Endometrium (tissue), 2 donors: ENCODE data around the gene NT5C3B.
"Not testable (repeated sequence)": the region's sequence is repeated elsewhere in the genome, so short reads cannot be mapped to it uniquely, and the experiment has no call there.

ENCODE experiments used
- FAIRE-seq: peaks from 2 replicates; lab custom pipeline; 2012; peaks lifted over from hg19 to GRCh38; lab: Jason Lieb, UNC
- donor health status: control.
- donor health status: control.

Gene NT5C3B

DNA sequence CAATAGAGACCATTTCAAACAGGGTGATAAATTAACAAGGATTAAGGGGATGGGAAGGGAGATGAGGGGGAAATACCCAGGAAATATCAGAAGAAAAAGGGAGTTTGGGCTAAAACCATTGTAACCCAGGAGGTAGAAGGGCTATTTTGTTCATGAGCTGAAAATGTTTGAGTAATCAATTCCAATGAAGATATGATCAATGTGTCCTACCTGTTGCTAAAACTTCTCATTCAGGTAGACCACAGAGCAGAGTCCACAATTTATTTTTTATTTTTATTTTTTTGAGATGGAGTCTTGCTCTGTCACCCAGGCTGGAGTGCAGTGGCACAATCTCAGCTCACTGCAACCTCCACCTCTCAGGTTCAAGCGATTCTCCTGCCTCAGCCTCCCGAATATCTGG lies 3.4 kb upstream of the NT5C3B start:
- FAIRE-seq = not testable (repeated sequence)

DNA sequence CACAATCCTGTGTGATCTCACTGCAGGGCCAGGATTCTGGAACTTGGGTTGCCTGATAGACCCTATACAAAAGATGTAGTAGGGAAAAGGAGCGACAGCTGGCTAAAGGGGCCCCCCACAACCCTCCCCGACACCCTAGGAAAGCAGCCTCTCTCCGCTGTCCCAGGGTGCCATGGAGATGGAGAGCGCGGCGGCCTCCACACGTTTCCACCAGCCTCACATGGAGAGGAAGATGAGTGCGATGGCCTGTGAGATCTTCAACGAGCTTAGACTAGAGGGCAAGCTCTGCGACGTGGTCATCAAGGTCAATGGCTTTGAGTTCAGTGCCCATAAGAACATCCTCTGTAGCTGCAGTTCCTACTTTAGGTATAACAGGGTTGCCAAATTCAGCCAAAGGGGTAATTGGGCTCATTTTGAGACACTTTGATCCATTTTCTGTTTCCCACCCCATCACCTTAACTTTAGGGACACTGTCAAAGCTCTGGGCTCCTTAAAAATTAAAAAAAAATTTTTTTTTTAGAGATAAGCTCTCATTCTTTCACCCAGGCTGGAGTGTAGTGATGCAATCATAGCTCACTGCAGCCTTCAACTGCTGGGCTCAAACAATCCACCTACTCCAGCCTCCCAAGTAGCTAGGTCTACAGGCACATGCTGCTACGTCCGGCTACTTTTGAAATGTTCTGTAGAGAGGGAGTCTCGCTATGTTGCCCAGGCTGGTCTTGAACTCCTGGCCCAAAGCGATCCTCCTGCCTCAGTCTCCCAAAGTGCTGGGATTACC lies 1.9 kb upstream of the NT5C3B start, which contains the start of gene KLHL10:
Gene KLHL10 (plus strand): TSS at position 65 of the 778 bp plus-strand sequence. CDS start 108 bp downstream, at position 173.
- no peak for FAIRE-seq

DNA sequence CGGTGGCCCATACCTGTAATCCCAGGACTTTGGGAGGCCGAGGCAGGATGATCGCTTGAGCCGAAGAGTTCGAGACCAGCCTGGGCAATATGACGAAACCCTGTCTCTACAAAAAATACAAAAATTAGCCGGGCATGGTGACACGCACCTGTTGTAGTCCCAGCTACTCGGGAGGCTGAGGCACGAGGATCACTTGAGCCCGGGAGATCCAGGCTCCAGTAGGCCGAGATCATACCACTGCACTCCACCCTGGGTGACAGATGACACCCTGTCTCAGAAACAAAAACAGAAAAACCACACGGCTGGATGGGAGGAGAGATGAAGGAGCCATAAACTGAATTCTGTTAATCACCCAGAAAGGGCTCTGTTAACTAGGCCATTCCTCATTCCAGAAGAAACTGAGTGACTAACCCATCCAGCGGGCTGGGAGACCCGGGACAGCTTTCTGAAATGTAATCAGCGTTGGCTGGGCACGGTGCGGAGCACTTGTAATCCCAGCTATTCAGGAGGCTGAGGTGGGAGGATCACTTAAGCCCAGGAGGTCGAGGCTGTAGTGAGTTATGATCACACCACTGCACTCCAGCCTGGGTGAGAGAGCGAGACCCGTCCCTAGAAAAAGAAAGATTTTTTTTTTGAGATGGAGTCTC lies 641 bp upstream of the NT5C3B start:
- no peak for FAIRE-seq

GRCh38 chr17:41835214-41835799 lies 725 bp downstream of the NT5C3B start:
- no peak for FAIRE-seq

- not testable (repeated sequence) for FAIRE-seq
Observed at GRCh38 chr17:41829961-41830360, 6.1 kb downstream of the NT5C3B start.

- no peak for FAIRE-seq
Observed at GRCh38 chr17:41825175-41825845, 10.7 kb downstream of the NT5C3B start.

DNA sequence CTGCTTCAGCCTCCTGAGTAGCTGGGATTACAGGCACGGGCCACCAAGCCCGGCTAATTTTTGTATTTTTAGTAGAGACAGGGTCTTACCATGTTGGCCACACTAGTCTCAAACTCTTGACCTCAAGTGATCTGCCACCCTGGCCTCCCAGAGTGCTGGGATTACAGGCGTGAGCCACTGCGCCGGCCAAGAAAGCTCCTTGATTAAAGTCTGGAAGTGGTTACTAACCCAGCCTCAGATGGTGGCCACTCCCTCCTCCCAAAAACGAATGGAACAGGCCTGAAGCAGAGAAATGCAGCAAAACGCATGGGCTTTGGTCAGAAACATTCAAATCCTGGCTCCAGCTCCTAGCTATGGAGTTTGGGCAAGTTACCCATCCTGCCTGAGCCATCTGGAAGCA lies 11.9 kb downstream of the NT5C3B start:
- FAIRE-seq = no peak

DNA sequence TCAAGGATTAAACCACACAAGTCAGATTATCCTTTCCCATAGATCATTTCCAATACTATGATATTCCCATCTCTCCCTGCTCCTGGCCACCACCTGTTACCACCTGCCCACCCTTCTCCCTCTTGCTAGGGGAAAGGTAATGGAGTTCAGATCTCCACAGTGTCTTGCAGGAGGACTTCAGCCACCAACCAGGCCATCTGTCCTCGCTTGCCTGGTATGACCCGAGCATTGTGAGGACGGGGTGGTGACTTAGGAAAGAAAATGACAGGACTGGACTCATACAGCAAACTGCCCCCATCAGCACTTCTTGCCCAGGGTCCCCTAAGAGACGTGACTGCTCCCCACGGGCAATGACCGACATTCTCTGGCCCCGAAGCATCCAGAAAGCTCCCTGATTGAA lies 12.5 kb downstream of the NT5C3B start:
- no peak for FAIRE-seq

GRCh38 chr17:41823141-41823524 lies 12.9 kb downstream of the NT5C3B start:
- no peak for FAIRE-seq

DNA sequence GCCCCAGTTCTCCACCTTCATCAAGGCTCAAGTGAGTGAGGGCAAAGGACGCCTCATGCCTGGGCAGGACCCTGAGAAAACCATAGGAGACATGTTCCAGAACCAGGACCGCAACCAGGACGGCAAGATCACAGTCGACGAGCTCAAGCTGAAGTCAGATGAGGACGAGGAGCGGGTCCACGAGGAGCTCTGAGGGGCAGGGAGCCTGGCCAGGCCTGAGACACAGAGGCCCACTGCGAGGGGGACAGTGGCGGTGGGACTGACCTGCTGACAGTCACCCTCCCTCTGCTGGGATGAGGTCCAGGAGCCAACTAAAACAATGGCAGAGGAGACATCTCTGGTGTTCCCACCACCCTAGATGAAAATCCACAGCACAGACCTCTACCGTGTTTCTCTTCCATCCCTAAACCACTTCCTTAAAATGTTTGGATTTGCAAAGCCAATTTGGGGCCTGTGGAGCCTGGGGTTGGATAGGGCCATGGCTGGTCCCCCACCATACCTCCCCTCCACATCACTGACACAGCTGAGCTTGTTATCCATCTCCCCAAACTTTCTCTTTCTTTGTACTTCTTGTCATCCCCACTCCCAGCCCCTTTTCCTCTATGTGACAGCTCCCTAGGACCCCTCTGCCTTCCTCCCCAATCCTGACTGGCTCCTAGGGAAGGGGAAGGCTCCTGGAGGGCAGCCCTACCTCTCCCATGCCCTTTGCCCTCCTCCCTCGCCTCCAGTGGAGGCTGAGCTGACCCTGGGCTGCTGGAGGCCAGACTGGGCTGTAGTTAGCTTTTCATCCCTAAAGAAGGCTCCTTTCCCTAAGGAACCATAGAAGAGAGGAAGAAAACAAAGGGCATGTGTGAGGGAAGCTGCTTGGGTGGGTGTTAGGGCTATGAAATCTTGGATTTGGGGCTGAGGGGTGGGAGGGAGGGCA lies 13.6 kb downstream of the NT5C3B start:
- no peak for FAIRE-seq

- no peak for FAIRE-seq
Observed at GRCh38 chr17:41821776-41822175, 14.3 kb downstream of the NT5C3B start.

DNA sequence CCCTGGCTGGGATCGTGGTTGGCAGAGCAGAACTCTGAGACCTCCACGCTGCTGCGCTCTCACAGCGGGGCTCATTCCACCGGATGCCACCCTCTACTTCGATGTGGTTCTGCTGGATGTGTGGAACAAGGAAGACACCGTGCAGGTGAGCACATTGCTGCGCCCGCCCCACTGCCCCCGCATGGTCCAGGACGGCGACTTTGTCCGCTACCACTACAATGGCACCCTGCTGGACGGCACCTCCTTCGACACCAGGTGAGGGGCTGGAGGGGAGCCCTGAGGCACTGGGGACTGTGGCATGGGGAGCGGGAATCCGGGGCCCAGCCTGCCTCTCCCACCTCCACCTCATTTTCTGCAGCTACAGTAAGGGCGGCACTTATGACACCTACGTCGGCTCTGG lies 18.0 kb downstream of the NT5C3B start:
- no peak for FAIRE-seq

DNA sequence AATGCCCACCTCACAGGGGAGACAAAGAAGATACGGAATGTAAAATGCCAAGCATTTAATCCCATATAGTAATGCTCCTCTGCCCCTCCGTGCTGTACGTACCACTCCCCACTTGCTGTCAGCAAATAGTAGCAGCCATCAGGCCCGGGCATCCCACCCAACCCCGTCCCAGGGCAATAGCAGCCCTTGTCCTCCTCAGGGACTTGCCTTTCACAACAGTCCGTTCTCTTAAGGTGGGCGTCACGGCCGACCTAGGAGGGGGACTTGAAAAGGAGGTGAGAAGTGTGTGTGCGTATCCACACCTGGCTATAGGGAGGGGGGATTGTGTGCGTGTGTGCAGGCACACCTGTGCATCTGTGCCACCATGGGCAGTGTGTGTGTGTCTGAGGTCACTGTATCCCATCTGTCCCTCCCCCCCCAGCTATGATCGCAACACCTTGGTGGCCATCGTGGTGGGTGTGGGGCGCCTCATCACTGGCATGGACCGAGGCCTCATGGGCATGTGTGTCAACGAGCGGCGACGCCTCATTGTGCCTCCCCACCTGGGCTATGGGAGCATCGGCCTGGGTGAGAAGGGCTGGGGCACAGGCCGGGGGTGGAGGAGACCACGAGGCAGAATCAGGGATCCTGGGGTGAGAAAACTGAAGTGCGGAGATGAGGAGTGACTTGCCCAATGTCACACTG lies 19.3 kb downstream of the NT5C3B start:
- no peak for FAIRE-seq

GRCh38 chr17:41814195-41814594 lies 21.8 kb downstream of the NT5C3B start:
- FAIRE-seq = no peak

- FAIRE-seq = no peak
Observed at GRCh38 chr17:41813699-41814124, 22.3 kb downstream of the NT5C3B start.

- no peak for FAIRE-seq
Observed at GRCh38 chr17:41813152-41813680, 22.8 kb downstream of the NT5C3B start.

DNA sequence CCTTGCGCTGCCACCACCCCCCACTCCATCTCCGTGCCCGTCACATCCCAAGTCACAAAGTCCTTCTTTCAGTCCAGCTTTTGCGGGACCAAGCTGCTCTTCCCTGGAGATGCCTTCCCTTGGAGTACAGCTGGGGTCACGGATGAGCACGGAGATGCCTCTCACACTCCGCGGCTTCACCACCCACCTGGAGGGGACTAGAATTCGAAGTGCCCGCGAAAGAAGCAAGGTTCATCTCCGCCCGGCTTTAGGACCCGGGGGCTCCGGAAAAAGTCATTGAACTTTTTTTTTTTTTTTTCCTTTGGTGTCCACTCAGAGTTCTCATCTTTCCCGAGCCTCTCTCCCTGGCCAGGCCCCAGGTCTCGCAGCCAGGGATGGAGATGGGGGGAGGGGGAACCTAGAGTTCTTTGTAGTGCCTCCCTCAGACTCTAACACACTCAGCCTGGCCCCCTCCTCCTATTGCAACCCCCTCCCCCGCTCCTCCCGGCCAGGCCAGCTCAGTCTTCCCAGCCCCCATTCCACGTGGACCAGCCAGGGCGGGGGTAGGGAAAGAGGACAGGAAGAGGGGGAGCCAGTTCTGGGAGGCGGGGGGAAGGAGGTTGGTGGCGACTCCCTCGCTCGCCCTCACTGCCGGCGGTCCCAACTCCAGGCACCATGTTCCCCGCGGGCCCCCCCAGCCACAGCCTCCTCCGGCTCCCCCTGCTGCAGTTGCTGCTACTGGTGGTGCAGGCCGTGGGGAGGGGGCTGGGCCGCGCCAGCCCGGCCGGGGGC lies 23.5 kb downstream of the NT5C3B start, which contains the start of gene FKBP10:
Gene FKBP10 (plus strand): TSS at position 624 of the 771 bp plus-strand sequence. CDS start 31 bp downstream, at position 655.
- FAIRE-seq = no peak

DNA sequence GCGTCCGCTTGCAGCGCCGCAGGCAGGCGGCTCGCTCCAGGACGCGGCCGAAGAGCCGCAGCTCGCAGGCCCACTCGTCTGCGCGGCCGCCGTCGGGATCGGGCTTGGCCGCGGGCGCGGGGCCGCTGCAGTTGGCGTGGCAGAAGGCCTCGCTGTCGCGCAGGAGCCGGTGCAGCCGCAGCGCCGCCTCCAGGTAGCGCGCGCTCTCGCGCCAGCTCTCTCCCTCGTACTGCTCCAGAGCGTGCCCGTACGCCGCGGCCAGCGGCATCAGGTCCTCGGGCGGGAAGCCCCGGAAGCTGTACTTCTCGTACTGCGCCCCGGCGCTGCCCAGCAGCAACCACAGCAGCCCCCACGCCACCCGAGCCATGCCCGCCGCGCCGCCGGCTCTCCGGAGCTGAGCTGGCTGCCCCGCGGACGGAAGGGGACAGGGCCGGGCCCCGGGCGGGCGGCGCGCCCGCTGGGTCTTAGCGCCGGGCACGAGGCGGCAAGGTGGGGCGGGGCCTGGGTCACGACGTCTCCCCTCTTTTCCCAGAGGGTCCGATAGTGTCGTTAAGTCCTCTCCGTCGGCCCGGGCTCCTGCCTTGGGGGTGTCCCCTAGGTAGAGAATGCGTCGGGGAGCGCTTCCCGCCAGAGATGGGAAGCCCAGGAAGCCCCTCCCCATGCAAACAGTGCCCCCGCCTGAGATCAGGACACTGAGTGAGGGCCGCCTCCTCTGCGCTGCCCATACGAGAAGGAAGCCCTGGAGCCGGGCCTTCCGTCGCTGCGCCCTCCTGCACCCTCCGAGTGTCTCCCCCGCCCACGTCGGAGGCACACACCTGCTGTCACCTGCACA lies 24.3 kb downstream of the NT5C3B start, which contains the start of gene P3H4:
Gene P3H4 (minus strand): TSS at position 401 of the 832 bp plus-strand sequence. CDS start 34 bp downstream, at position 367.
- FAIRE-seq = no peak
